B cell (primary cell): ENCODE results near the gene KAT7. TPM values are rescaled to one million over a fixed set of nuclear protein-coding genes. Genes with fewer than 3 reads are reported as not detected.

Experiments used
- ATAC-seq: fragments of 200-7000 bp; cut with Tn5 transposase; one replicate; pipeline ENCODE4 v1.10.0; 2021; ENCODE audit warnings: low read depth, mild to moderate bottlenecking, moderate number of reproducible peaks, moderate library complexity
- CTCF ChIA-PET: fragments of 350-600 bp; sonication (Branson Sonifier 250); formaldehyde crosslinking; loops from one replicate; lab custom pipeline; 2021; ENCODE audit warnings: antibody characterized with exemption, inconsistent platforms; lab: Charles Lee
- POLR2A ChIA-PET: fragments of 350-600 bp; sonication (Branson Sonifier 250); formaldehyde crosslinking; loops from one replicate; lab custom pipeline; 2021; ENCODE audit warnings: antibody characterized with exemption; lab: Charles Lee
- DNase-seq: peaks from one replicate; pipeline ENCODE4 v3.0.0; 2013
- H2AFZ ChIP-seq: 2 replicates; pipeline ENCODE4 v1.6.1; 2012; ENCODE audit warnings: mild to moderate bottlenecking, low read depth, low read length; ENCODE audit not compliant: insufficient read depth, poor library complexity, severe bottlenecking
- H3K27ac ChIP-seq, 2 donors: 1 replicate in 1 of 2; 2 replicates in 1 of 2; pipeline ENCODE4 v1.5.1; 2012 to 2013; ENCODE audit warnings: low read length in 2 of 2, mild to moderate bottlenecking in 2 of 2, moderate library complexity in 1 of 2
- H3K27me3 ChIP-seq, 4 experiments: fragments of 200-600 bp in 1 of 4; sonication (generic) in 1 of 4; replicated peaks in 1 of 4; 1 replicate in 2 of 4; 2 replicates in 2 of 4; pipeline versions ENCODE4 v1.6.1 to v1.7.0; 2013 to 2016; ENCODE audit warnings: low read length in 3 of 4, mild to moderate bottlenecking in 2 of 4, mixed read lengths in 1 of 4, moderate library complexity in 1 of 4; ENCODE audit not compliant: insufficient read depth in 4 of 4, control insufficient read depth in 3 of 4; ENCODE audit errors: control extremely low read depth in 1 of 4
- H3K36me3 ChIP-seq, 2 experiments: replicated peaks in 1 of 2; 1 replicate in 1 of 2; 2 replicates in 1 of 2; pipeline versions ENCODE4 v1.6.1 to v1.7.1; 2013; ENCODE audit warnings: low read length in 1 of 2; ENCODE audit not compliant: insufficient read depth in 2 of 2, control insufficient read depth in 1 of 2; ENCODE audit errors: control extremely low read depth in 1 of 2, extremely low read depth in 1 of 2
- H3K4me1 ChIP-seq, 2 donors: fragments of 200-600 bp in 1 of 2; sonication (generic) in 1 of 2; 1 replicate in 1 of 2; 2 replicates in 1 of 2; pipeline versions ENCODE4 v1.5.1 to v1.6.1; 2013 to 2017; ENCODE audit warnings: low read length in 2 of 2; ENCODE audit not compliant: control insufficient read depth in 2 of 2, insufficient read depth in 2 of 2
- H3K4me2 ChIP-seq: replicated peaks from 2 replicates; pipeline ENCODE3; 2012; ENCODE audit warnings: mild to moderate bottlenecking, low read depth, low read length; ENCODE audit not compliant: poor library complexity, severe bottlenecking
- H3K4me3 ChIP-seq, 5 experiments: fragments of 200-600 bp in 1 of 5; sonication (generic) in 1 of 5; 1 replicate in 3 of 5; 2 replicates in 2 of 5; pipeline versions ENCODE4 v1.5.1 to v1.7.0; 2011 to 2016; ENCODE audit warnings: low read length in 4 of 5, mild to moderate bottlenecking in 4 of 5, low read depth in 2 of 5, control low read depth in 1 of 5, moderate library complexity in 1 of 5; ENCODE audit not compliant: insufficient read depth in 1 of 5; ENCODE audit errors: control extremely low read depth in 1 of 5, extremely low read depth in 1 of 5
- H3K79me2 ChIP-seq: fragments of 200-600 bp; sonication (generic); one replicate; pipeline ENCODE4 v1.6.0; 2016; ENCODE audit warnings: low read length; ENCODE audit not compliant: control insufficient read depth, insufficient read depth
- H3K9ac ChIP-seq: fragments of 200-600 bp; sonication (generic); 2 replicates; pipeline ENCODE4 v1.6.1; 2017; ENCODE audit warnings: mild to moderate bottlenecking, low read length, moderate library complexity
- H3K9me3 ChIP-seq, 3 donors: one replicate each; pipeline versions ENCODE4 v1.6.1 to v1.7.1; 2013; ENCODE audit warnings: low read length in 2 of 3; ENCODE audit not compliant: control insufficient read depth in 2 of 3, insufficient read depth in 1 of 3; ENCODE audit errors: control extremely low read depth in 1 of 3
- H4K20me1 ChIP-seq: 2 replicates; pipeline ENCODE4 v1.6.0; 2012; ENCODE audit warnings: mild to moderate bottlenecking, low read length; ENCODE audit not compliant: insufficient read depth, control insufficient read depth, poor library complexity, severe bottlenecking
- H3K27ac Mint-ChIP-seq: one replicate; pipeline ENCODE4 v1.8.0; 2021; ENCODE audit warnings: mixed read lengths
- H3K27me3 Mint-ChIP-seq: one replicate; pipeline ENCODE4 v1.8.0; 2021; ENCODE audit warnings: mixed read lengths
- H3K4me1 Mint-ChIP-seq: one replicate; pipeline ENCODE4 v1.8.0; 2021; ENCODE audit warnings: mixed read lengths
- H3K4me3 Mint-ChIP-seq: one replicate; pipeline ENCODE4 v1.8.0; 2021; ENCODE audit warnings: mixed read lengths
- H3K9me3 Mint-ChIP-seq: one replicate; pipeline ENCODE4 v1.8.0; 2022; ENCODE audit warnings: mixed read lengths; ENCODE audit not compliant: insufficient read depth
- EZH2 ChIP-seq: IDR thresholded peaks from 2 replicates; pipeline ENCODE4 v1.6.1; 2012; ENCODE audit warnings: borderline replicate concordance, low read depth, mild to moderate bottlenecking, moderate library complexity, low read length; ENCODE audit not compliant: insufficient read depth, poor library complexity, severe bottlenecking
- WGBS: methylation state at CpG from one replicate; pipeline ENCODE4 v1.1.5; 2013; ENCODE audit warnings: missing lambda C conversion rate; ENCODE audit not compliant: insufficient coverage; 5-methylcytosine and 5-hydroxymethylcytosine counted together
- intact Hi-C: fragments of 100-400 bp; cut with micrococcal nuclease; formaldehyde crosslinking; loops from one replicate; pipeline ENCODE4 v1.10.0; 2022
- polyA plus RNA-seq: library from polyadenylated mRNA; depleted of rRNA; stranded (reverse); fragments of >200 nt; gene quantifications from 2 replicates; pipeline ENCODE4 v1.2.3, GENCODE V29; 2012
- total RNA-seq, 2 donors: library from RNA; stranded (reverse); fragments of 120-200 nt in 1 of 2; gene quantifications; 1 replicate in 1 of 2; 2 replicates in 1 of 2; pipeline versions ENCODE4 v1.2.3 to v1.2.4, GENCODE V29; 2013 to 2022
- TF ChIP-seq, protein P1 (sequence below): fragments of 200-600 bp; IDR thresholded peaks from one replicate; pipeline ENCODE4 v1.8.0; 2022; ENCODE audit warnings: antibody characterized with exemption, mild to moderate bottlenecking

The KAT7 gene
- total and polyA plus RNA-seq, 2 donors (not counting 1 experiment from before 2014, with no cell fraction given) = 16.7 to 124 TPM

- H3K27ac Mint-ChIP-seq = no peak overlapping the region
- H3K4me1 ChIP-seq = no peaks in the 10 kb centered on the region
- peaks cover 0 to 33% (median 3%) of the 10 kb centered on the region in 4 experiments for H3K27me3 ChIP-seq
- ChIA-PET CTCF (interaction anchor here (8.3 kb wide), 1 partner anchor 138 kb away, joined by 186 read pairs; the partner anchor contains the start of gene DLX3), POLR2A (no interaction called here)
- H3K4me3 ChIP-seq = no peak overlapping the region
- H3K9me3 Mint-ChIP-seq = no peaks in the 10 kb centered on the region
- H3K79me2 ChIP-seq = no peaks in the 10 kb centered on the region
- H3K27me3 Mint-ChIP-seq = peaks cover 41% of the 10 kb centered on the region
- no peak for DNase-seq
- H3K9me3 ChIP-seq = peaks cover 0 to 2% (median 0%) of the 10 kb centered on the region in 3 donors
- no peak overlapping the region for H3K4me3 Mint-ChIP-seq
- intact Hi-C loops = no loop called here
- H3K4me2 ChIP-seq = no peak overlapping the region
- H3K36me3 ChIP-seq = no peaks in the 10 kb centered on the region
- H2AFZ ChIP-seq = no peak overlapping the region
- H3K27ac ChIP-seq = no peak overlapping the region
- H3K4me1 Mint-ChIP-seq = peaks cover 3% of the 10 kb centered on the region
- no peak for ATAC-seq
- 31% methylated on average over 4 of the region's 6 CpGs for WGBS
- H4K20me1 ChIP-seq = no peaks in the 10 kb centered on the region
- TF ChIP-seq, protein P1, sequence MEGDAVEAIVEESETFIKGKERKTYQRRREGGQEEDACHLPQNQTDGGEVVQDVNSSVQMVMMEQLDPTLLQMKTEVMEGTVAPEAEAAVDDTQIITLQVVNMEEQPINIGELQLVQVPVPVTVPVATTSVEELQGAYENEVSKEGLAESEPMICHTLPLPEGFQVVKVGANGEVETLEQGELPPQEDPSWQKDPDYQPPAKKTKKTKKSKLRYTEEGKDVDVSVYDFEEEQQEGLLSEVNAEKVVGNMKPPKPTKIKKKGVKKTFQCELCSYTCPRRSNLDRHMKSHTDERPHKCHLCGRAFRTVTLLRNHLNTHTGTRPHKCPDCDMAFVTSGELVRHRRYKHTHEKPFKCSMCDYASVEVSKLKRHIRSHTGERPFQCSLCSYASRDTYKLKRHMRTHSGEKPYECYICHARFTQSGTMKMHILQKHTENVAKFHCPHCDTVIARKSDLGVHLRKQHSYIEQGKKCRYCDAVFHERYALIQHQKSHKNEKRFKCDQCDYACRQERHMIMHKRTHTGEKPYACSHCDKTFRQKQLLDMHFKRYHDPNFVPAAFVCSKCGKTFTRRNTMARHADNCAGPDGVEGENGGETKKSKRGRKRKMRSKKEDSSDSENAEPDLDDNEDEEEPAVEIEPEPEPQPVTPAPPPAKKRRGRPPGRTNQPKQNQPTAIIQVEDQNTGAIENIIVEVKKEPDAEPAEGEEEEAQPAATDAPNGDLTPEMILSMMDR = no peak
- TF ChIP-seq EZH2 = no peak
- H3K9ac ChIP-seq = no peak overlapping the region
Observed at GRCh38 chr17:49858796-49859195, 70.3 kb downstream of the KAT7 start.

- 71% methylated on average over 17 of the region's 20 CpGs for WGBS
- Histone ChIP-seq H3K27me3 (peaks cover 0 to 31% (median 3%) of the 10 kb centered on the region in 4 experiments), H3K4me2 (no peak overlapping the region), H3K4me3 (no peak overlapping the region), H2AFZ (no peak overlapping the region), H3K27ac (no peak overlapping the region), H4K20me1 (no peaks in the 10 kb centered on the region), H3K9ac (no peak overlapping the region), H3K79me2 (no peaks in the 10 kb centered on the region), H3K36me3 (no peaks in the 10 kb centered on the region), H3K4me1 (no peaks in the 10 kb centered on the region), H3K9me3 (peaks cover 0 to 2% (median 0%) of the 10 kb centered on the region in 3 donors)
- H3K9me3 Mint-ChIP-seq = no peaks in the 10 kb centered on the region
- H3K4me3 Mint-ChIP-seq = no peak overlapping the region
- POLR2A ChIA-PET = interaction anchor here (0.6 kb wide), 1 partner anchor 30 kb away, joined by 9 read pairs; no protein-coding TSS in a partner anchor
- ATAC-seq (no peak), DNase-seq (no peak)
- no peak overlapping the region for H3K27ac Mint-ChIP-seq
- H3K27me3 Mint-ChIP-seq = peaks cover 40% of the 10 kb centered on the region
- H3K4me1 Mint-ChIP-seq = peaks cover 3% of the 10 kb centered on the region
- no peak for TF ChIP-seq EZH2
- TF ChIP-seq, protein P1 = no peak
- intact Hi-C loops = loop anchor here (10.0 kb wide), 1 partner anchor 435 kb away; no protein-coding TSS in a partner anchor
- CTCF ChIA-PET = interaction anchor here (0.8 to 8.3 kb wide), 9 partner anchors 9 to 436 kb away, joined by 3 to 186 read pairs (median 4); partner anchors contain the start of gene DLX3
Observed at GRCh38 chr17:49859991-49860953, 71.8 kb downstream of the KAT7 start.
